Activated naive CD4-positive, alpha-beta T cell treated with anti-CD3 and anti-CD28 coated beads for 36 hours (primary cell): ENCODE results near the gene SLC34A2. TPM values are rescaled to one million over a fixed set of nuclear protein-coding genes. Genes with fewer than 3 reads are reported as not detected.

Experiments used
- total RNA-seq, 2 experiments: library from RNA; stranded (reverse); gene quantifications; one replicate each; pipeline ENCODE4 v1.2.3, GENCODE V29; 2021

The SLC34A2 gene
- total RNA-seq, 2 experiments from 2014 or later, result not detected

Other genes starting within 250 kb of the SLC34A2 start
- 10 to 100 TPM; 32.3 to 38.2 TPM for gene SEL1L3, start 207.1 kb downstream of the SLC34A2 start, total RNA-seq